Nephron (organoid): ENCODE results near the gene CSNK1D.
"Not testable (repeated sequence)": the region's sequence is repeated elsewhere in the genome, so short reads cannot be mapped to it uniquely, and the experiment has no call there.

Experiments used
- H3K27ac Mint-ChIP-seq, 3 experiments: 2 replicates each; pipeline ENCODE4 v1.8.0; 2020; ENCODE audit warnings: mixed read lengths in 3 of 3, mild to moderate bottlenecking in 2 of 3, moderate library complexity in 1 of 3
- H3K27me3 Mint-ChIP-seq: 2 replicates; pipeline ENCODE4 v1.8.0; 2021; ENCODE audit warnings: low read depth, mild to moderate bottlenecking, moderate library complexity, mixed read lengths
- H3K36me3 Mint-ChIP-seq: 2 replicates; pipeline ENCODE4 v1.8.0; 2020; ENCODE audit warnings: low read depth, mixed read lengths
- H3K4me1 Mint-ChIP-seq: 2 replicates; pipeline ENCODE4 v1.8.0; 2020; ENCODE audit warnings: mixed read lengths
- H3K4me3 Mint-ChIP-seq, 3 experiments: 2 replicates each; pipeline ENCODE4 v1.8.0; 2020; ENCODE audit warnings: mild to moderate bottlenecking in 3 of 3, mixed read lengths in 3 of 3, moderate library complexity in 2 of 3
- H3K9me3 Mint-ChIP-seq: 2 replicates; pipeline ENCODE4 v1.8.0; 2020; ENCODE audit warnings: mixed read lengths
- CTCF ChIP-seq, 3 experiments: fragments of 200-600 bp; sonication (generic); IDR thresholded peaks; one replicate each; pipeline ENCODE4 v1.5.0; 2021; ENCODE audit warnings: antibody characterized with exemption in 3 of 3; ENCODE audit not compliant: unreplicated experiment in 3 of 3

CSNK1D gene

GRCh38 chr17:82256242-82256885 lies 17.1 kb downstream of the CSNK1D start:
- Mint-ChIP-seq H3K36me3 (peaks cover 82% of the 10 kb centered on the region), H3K27me3 (no peaks in the 10 kb centered on the region), H3K27ac (no peak overlapping the region), H3K4me1 (no peaks in the 10 kb centered on the region), H3K9me3 (no peaks in the 10 kb centered on the region), H3K4me3 (no peak overlapping the region)
- TF ChIP-seq CTCF (IDR thresholded peaks at IDR 0.05; ENCODE audit: unreplicated experiment in 3 of 3), result no peak

- no peak for TF ChIP-seq CTCF (IDR thresholded peaks at IDR 0.05; ENCODE audit: unreplicated experiment in 3 of 3)
- peaks cover 82% of the 10 kb centered on the region for H3K36me3 Mint-ChIP-seq
- no peaks in the 10 kb centered on the region for H3K9me3 Mint-ChIP-seq
- no peak overlapping the region for H3K4me3 Mint-ChIP-seq
- peak overlapping the region in 2 of 3 experiments; percentile 5 to 10 for H3K27ac Mint-ChIP-seq
- no peaks in the 10 kb centered on the region for H3K4me1 Mint-ChIP-seq
- no peaks in the 10 kb centered on the region for H3K27me3 Mint-ChIP-seq
These were observed 18.0 kb downstream of the CSNK1D start for GRCh38 chr17:82255402-82255972.

GRCh38 chr17:82254746-82255145 lies 18.8 kb downstream of the CSNK1D start:
- H3K4me1 Mint-ChIP-seq, H3K27ac Mint-ChIP-seq, H3K27me3 Mint-ChIP-seq, H3K9me3 Mint-ChIP-seq, H3K4me3 Mint-ChIP-seq: not testable (repeated sequence)
- peaks cover 77% of the 10 kb centered on the region for H3K36me3 Mint-ChIP-seq

GRCh38 chr17:82254096-82254495 lies 19.4 kb downstream of the CSNK1D start:
- not testable (repeated sequence) for H3K9me3 Mint-ChIP-seq, H3K4me1 Mint-ChIP-seq, H3K27ac Mint-ChIP-seq, H3K4me3 Mint-ChIP-seq, H3K27me3 Mint-ChIP-seq
- H3K36me3 Mint-ChIP-seq, result peaks cover 73% of the 10 kb centered on the region

- H3K27ac Mint-ChIP-seq, result no peak overlapping the region
These were observed 20.3 kb downstream of the CSNK1D start for GRCh38 chr17:82253179-82253544.

GRCh38 chr17:82252511-82253178 lies 20.9 kb downstream of the CSNK1D start:
- no peak overlapping the region for H3K27ac Mint-ChIP-seq
- H3K9me3 Mint-ChIP-seq, result no peaks in the 10 kb centered on the region
- no peak for TF ChIP-seq CTCF (IDR thresholded peaks at IDR 0.05; ENCODE audit: unreplicated experiment in 3 of 3)
- peaks cover 75% of the 10 kb centered on the region for H3K36me3 Mint-ChIP-seq
- H3K27me3 Mint-ChIP-seq, result no peaks in the 10 kb centered on the region
- no peak overlapping the region for H3K4me3 Mint-ChIP-seq
- H3K4me1 Mint-ChIP-seq, result no peaks in the 10 kb centered on the region

More at GRCh38 chr17:82253179-82253544, 20.3 kb downstream of the CSNK1D start:
- Mint-ChIP-seq H3K4me3 (no peak overlapping the region), H3K9me3 (no peaks in the 10 kb centered on the region), H3K4me1 (no peaks in the 10 kb centered on the region), H3K36me3 (peaks cover 73% of the 10 kb centered on the region), H3K27me3 (no peaks in the 10 kb centered on the region)
- TF ChIP-seq CTCF (IDR thresholded peaks at IDR 0.05; ENCODE audit: unreplicated experiment in 3 of 3), result no peak
